GM19193 (cell line): ENCODE measurements around the gene PRAME.

Experiments used
- POLR2A ChIP-seq: IDR thresholded peaks from 4 replicates; pipeline ENCODE4 v1.6.1; 2011; ENCODE audit not compliant: insufficient read depth, insufficient read length; ENCODE audit errors: extremely low read depth

PRAME gene

DNA sequence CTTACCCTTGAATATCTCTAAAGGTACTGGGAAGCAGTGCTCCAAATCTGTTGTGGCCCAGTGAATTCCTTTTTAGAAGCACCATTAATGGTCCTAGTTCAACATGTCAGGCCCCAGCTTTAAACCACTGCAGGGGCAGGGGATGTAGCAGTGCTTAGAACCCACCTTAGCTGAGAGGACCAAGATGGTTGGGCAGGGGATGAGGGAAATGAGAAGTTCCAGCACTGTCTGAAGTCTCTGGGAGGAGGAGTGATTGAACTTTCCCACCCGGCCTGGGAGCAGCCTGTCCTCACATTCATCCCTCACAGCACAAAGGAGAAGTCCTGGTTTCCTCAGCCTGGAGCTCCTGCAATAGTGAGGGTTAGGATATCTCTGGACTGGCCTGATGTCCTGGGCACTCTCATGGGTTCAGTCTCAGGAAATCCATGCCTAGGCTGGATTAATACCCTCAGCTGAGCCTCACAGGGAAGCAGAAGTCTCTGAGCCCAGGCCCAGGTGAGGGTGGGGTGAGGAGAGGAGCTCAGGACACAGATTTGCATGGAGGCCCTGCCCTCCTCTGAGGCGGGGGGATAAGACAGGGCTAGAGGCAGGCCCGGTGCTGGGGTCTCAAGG, 28.6 kb upstream of the PRAME start:
- TF ChIP-seq POLR2A = no peak

DNA sequence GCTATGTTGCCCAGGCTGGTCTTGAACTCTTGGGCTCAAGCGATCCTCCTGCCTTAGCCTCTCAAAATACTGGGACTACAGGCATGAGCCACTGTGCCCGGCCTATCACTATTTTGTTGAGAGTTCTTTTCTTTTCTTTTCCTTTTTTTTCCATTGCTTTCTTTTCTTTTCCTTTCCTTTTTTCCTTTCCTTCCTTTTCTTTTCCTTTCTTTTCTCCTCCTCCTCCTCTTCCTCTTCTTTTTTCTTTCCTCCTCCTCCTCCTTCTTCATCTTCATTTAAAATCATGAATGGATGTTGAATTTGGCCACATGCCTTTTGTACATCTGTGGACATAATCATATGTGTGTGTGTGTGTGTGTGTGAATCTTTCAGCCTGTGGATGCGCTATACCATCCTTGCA, 25.7 kb upstream of the PRAME start:
- no peak for TF ChIP-seq POLR2A

DNA sequence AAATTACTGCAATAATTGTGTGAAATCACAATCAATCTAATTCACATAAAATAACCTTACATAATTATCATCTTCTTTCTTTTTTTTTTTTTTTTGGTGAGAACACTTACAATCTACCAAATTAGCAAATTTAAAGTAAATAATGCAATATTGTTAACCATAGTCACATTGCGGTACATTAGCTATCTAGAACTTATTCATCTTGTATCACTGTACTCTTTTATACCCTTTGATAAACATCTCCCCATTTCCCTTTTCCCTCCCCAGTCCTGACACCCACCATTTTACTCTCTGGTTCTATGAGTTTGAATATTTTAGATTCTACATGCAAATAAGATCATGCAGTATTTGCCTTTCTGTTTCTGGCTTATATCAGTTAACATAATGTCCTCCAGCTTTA, 24.0 kb upstream of the PRAME start:
- no peak for TF ChIP-seq POLR2A

DNA sequence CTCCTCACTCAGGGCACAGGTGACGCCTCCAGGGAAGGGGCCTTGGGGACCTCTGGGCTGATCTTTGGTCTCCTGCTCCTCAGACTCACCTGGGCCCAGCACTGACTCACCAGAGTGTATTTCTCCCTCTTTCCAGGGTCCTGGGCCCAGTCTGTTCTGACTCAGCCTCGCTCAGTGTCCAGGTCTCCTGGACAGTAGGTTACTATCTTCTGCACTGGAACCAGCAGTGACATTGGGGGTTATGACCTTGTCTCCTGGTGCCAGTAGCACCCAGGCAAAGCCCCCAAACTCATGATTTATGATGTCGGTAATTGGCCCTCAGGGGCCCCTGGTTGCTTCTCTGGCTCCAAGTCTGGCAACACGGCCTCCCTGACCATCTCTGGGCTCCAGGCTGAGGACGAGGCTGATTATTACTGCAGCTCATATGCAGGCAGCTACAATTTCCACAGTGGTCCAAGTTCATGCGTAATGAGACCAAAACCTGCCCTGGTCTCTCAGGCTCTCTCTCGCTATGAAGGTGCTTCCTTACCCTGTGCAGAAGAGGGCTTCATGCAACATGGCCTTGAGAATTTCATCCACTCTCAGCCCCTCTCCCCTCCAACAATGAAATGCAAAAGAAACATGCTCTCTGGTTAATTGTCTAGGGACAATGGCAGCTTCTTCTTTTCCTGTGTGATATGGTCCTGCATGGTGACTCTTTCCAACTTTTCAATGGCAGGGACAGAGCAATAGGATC, 21.0 kb upstream of the PRAME start:
- no peak for TF ChIP-seq POLR2A

DNA sequence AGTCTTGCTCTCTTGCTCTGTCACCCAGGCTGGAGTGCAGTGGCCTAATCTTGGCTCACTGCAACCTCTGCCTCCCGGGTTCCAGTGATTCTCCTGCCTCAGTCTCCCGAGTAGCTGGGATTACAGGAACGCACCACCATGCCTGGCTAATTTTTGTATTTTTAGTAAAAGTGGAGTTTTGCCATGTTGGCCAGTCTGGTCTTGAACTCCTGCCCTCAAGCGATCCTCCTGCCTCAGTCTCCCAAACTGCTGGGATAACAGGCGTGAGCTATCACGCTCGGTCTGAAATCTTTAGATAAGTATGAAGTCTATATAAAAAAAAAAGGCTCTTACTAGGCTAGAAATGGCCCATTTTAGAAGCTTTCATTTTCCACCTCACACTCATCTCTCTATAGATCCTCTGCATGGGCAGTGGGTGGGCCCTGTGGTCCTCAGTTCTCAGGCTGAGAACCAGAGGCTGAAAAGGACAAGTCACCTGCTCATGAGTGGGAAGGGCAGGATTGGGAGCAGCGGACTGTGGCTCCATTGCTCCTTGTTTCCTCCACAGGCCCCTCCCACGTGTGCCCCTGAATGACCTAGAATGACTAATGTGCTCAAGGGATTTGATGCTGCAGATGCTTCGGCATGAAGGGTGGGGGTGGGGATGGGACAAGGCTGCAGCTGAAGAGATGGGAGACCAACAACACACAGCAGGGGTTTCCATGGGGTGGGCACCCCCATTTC, 19.8 kb upstream of the PRAME start:
- no peak for TF ChIP-seq POLR2A

DNA sequence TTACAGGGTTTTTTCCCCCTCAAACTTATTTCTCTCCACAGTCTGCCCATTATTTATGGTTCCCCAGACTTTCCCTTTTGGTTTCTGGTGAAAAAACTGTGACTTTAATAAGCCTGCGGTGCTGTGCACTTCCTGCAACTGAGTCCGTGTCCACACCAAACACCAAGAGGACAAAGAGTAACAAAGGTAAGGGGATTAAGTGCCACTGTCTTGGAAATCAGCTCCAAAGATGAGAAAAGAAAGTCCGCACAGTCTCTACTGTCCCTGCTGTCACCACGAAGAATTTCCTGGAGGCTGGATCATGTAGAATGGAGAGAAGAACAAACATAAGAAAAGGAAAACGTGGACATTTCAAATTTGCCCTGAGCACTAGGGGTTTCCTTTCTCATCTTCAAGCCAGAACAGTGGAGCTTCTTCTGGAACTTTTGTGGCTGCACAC, 17.9 kb upstream of the PRAME start:
- TF ChIP-seq POLR2A = no peak

DNA sequence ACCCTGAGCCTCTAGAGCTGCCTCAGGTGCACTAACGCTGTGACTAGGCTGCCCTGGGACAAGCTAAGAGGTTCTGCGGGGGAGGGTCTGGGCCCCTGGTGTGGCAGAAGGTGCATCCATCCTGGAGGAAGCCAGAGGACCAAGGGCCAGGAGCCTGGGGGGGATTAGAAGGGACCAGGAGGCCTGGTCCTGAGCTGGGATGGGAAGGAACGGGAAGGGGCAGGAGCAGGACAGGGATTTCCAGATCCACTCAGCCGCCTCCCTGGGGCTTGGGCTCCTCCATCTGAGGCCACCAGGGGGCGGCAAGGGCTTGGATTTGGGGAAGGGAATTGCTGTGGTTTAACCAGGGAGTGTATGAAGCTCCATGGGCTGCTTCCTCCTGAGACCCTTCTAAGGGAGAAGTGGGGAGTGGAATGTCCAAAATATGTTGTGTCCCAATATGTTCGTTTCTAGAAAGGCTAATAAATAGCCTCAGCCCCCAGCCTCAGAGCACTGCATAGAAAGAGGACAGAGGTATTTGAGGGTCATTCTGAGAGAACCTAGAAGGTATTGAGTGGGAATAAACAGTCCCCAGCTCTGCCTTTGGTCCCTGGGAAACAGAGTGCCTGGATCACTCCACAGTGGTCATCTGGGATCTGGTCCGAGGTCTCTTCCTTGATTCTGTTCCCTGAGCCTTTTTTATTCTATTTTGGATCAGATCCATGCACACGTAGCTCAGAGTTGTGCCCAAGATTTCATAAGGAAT, 17.4 kb upstream of the PRAME start:
- no peak for TF ChIP-seq POLR2A

DNA sequence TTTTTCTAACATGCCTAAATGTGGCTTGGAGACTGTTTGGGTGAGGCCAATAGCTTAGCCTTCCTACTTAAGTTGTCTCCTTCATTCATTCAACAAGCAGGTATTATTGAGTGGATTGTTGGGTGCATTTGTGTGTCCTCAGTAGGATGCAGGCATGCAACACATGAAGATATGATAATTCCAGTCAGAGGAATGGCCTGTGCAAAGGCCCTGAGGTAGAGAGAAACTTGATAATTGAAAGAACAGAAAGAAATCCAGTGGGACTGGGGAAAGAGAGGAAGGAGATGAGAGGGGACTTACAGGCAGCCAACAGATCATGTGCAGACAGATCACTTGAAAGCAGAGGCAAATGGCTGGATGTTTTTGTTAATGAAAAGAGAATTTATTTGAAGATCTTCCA, 15.3 kb upstream of the PRAME start:
- no peak for TF ChIP-seq POLR2A

DNA sequence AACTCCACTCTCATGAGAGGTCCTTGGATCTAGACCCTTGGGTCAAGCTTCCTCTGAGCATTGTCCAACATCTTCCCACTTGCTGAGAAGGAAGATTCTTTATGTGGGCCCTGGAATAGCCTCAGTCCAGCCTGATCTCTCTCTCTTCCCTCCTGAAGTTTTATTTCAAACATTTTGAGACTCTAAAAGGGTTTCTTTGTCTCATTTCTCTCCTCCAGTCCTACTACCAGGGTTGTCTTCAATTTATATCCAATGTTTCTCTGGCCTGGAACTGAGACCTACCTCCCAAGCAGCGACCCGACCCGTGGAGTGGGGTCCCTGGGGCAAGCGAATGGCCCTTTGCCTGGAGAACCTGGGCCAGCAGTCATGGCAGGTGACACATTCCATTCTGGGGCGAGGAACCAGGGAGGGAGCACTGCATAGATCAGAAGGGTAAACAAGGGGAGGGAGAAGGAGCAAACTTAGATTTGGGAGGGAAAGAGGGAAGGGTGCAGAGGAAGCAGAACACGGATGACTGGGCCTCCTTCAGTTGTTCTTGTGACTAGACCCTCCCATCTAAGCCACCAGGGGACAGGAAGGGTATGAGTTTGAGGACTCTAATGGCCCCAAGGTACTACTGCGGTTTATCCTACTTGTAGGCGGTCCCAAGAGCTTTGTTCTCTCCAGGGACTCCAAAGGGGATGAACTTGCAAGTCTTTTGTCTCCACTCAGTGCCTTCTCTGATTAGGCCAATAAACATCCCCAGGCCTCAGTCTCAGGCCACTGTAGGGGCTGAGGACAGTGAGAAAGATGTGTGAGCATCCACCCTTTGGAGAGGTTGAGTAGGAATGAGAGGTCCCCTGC, 14.2 kb upstream of the PRAME start:
- no peak for TF ChIP-seq POLR2A

DNA sequence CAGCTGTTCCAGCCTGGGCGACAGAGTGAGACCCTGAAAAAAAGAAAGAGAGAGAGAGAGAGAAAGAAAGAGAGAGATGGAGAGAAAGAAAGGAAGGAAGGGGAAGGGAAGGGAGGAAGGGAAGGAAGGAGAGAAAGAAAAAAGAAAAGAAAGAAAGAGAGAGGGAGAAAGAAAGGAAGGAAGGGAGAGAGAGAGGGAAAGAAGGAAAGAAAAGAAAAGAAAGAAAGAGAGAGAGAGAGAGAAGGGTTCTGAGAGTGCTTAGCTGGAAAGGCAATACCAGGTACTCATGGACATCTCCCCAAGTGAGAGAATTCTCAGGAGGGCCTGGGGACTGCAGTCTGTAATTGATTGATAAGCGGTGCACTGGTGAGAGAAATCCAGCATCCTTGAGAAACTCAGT, 12.8 kb upstream of the PRAME start:
- TF ChIP-seq POLR2A = no peak

DNA sequence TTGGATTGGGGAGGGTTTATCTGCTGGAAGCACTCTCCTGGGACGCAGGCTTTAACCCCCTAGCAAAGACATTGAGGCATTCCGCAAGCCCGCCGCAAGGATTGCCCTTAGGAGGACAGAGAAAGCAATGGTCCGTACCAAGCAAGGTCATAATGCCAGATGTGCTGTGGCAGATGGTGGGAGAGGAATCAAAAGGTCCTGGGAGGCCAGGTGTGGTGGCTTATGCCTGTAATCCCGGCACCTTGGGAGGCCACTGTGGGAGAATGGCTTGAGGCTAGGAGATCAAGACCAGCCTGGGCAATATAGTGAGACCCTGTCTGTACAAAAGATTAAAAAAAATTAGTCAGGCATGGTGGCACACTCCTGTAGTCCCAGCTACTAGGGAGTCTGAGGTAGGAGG, 12.4 kb upstream of the PRAME start:
- TF ChIP-seq POLR2A = no peak

DNA sequence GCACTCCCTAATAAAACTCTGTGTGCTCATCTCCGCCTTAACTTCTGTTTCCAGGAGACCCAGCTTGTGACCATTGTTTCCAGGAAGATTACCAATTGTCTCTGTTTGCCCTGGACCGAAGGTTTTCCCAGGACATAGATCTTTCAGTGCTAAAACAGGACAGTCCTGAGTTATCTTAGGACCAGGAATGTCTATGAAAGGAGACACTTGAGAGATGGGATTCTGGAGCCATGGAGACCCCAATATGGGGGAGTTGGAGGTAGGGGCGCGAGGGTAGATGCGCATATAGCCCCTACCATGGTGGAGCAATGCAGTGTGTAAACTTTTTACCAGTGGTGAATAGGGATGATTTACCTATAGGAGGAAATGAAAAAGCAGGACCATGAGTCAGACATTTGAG, 10.2 kb upstream of the PRAME start:
- TF ChIP-seq POLR2A = no peak

DNA sequence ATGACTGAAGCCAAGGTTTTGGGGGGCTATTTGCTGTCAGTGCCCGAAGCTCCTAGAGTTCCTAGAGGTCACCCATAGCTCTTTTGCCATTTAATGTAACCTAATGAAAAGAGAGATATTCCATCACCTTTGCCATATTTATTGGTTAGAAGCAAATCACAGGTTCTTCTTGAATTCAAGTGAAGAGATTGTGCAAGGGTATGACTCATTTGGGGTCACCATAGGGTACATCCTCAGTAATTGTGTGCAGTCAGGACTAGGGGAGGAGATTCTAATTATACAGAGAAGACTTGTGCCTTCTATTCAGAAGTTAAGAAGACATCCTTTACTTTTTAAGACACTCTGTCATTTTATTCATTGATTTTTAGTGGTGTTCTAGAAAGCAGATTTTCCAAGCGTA, 6.9 kb upstream of the PRAME start:
- no peak for TF ChIP-seq POLR2A

DNA sequence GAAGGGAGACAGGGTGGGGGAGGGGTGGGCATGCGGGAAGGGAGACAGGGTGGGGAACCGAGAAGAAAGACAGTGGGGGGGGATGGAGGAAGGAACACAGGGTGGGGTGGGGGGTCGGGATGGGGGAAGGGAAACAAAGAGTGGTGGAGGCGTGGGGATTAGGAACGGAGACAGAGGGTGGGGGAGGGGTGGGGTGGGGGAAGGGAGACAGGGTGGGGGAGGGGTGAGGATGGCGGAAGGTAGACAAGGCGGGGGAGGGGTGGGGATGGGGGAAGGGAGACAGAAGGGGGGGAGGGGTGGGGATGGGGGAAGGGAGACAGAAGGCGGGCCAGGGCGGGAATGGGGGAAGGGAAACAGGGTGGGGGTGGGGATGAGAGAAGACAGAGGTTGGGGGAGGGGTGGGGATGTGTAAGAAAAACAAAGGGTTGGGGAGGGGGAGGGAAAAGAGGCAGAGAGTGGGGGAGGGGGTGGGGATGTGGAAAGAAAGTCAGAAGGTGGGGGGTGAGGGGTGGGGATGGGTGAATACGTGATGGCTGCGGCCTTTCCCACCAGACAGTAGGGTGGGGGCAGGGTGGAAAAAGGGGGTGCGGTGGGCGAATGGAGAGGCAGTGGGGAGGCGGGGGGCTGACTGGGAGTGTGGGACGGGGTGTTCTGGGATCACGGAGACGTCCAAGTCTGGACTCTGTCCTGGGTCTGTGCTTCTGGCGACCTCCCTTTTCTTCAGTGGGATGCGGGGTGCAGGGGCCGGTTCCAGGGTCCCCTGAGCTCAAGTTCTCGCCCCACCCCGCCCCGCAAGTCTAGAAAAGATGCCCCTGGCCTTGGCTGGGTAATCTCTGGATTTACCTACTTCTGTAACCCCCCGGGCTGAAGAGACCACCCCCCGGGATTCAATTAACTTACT, 744 bp downstream of the PRAME start:
- TF ChIP-seq POLR2A = no peak
